HepG2 (cell line): ENCODE data around the gene MRPL42. TPM values are rescaled to one million over a fixed set of nuclear protein-coding genes. Genes with fewer than 3 reads are reported as not detected.
A peak's percentile ranks its signal among the peaks of the same experiment; 100 is the strongest.

Experiments used
- ESRRA ChIP-seq: sonication (generic); formaldehyde crosslinking; IDR thresholded peaks from 2 replicates; pipeline ENCODE4 v1.5.1; 2020; ENCODE audit warnings: mild to moderate bottlenecking, low read depth, missing genetic modification reagents
- FOXO4 ChIP-seq: sonication (generic); formaldehyde crosslinking; conservative IDR thresholded peaks from 2 replicates; pipeline ENCODE4 v1.8.1; 2023; ENCODE audit warnings: missing genetic modification reagents
- GLI4 ChIP-seq: sonication (generic); formaldehyde crosslinking; IDR thresholded peaks from 2 replicates; pipeline ENCODE4 v1.5.1; 2020; ENCODE audit warnings: missing genetic modification reagents, mild to moderate bottlenecking, moderate library complexity, borderline replicate concordance
- HBP1 ChIP-seq: IDR thresholded peaks from 2 replicates; pipeline ENCODE4 v1.6.1; 2016; ENCODE audit warnings: low read depth, control low read depth
- HNF4G ChIP-seq, 2 experiments: sonication (generic) in 1 of 2; formaldehyde crosslinking in 1 of 2; IDR thresholded peaks; 2 replicates each; pipeline versions ENCODE4 v1.4.0 to v1.6.1; 2011 to 2020; ENCODE audit warnings: borderline replicate concordance in 2 of 2, low read depth in 2 of 2, mild to moderate bottlenecking in 2 of 2, low read length in 1 of 2, missing genetic modification reagents in 1 of 2, moderate library complexity in 1 of 2
- KDM4B ChIP-seq: sonication (generic); formaldehyde crosslinking; IDR thresholded peaks from 2 replicates; pipeline ENCODE4 v1.4.0; 2020; ENCODE audit warnings: missing genetic modification reagents
- MEIS1 ChIP-seq: sonication (generic); formaldehyde crosslinking; IDR thresholded peaks from 2 replicates; pipeline ENCODE4 v1.9.0; 2021; ENCODE audit warnings: mild to moderate bottlenecking, missing genetic modification reagents, moderate library complexity, borderline replicate concordance
- NFYC ChIP-seq: IDR thresholded peaks from 2 replicates; pipeline ENCODE4 v1.6.1; 2016; ENCODE audit warnings: missing genetic modification reagents, missing compliant biosample characterization
- RBAK ChIP-seq: sonication (generic); formaldehyde crosslinking; IDR thresholded peaks from 2 replicates; pipeline ENCODE4 v1.5.1; 2020; ENCODE audit warnings: mild to moderate bottlenecking, missing genetic modification reagents
- SNAPC4 ChIP-seq: sonication (generic); formaldehyde crosslinking; IDR thresholded peaks from 2 replicates; pipeline ENCODE4 v1.4.0; 2020; ENCODE audit warnings: mild to moderate bottlenecking, missing genetic modification reagents
- SYNCRIP ChIP-seq: fragments of 200-400 bp; formaldehyde crosslinking; IDR thresholded peaks from 2 replicates; pipeline ENCODE4 v1.6.1; 2018; ENCODE audit warnings: mild to moderate bottlenecking, low read depth, low read length; ENCODE audit not compliant: insufficient read depth
- ZBTB42 ChIP-seq: sonication (generic); formaldehyde crosslinking; IDR thresholded peaks from 2 replicates; pipeline ENCODE4 v1.5.0; 2020; ENCODE audit warnings: mild to moderate bottlenecking, missing genetic modification reagents
- ZNF207 ChIP-seq: fragments of 450-650 bp; IDR thresholded peaks from 2 replicates; pipeline ENCODE4 v1.6.1; 2016; ENCODE audit warnings: antibody characterized with exemption, borderline replicate concordance
- ZNF367 ChIP-seq: sonication (generic); formaldehyde crosslinking; IDR thresholded peaks from 2 replicates; pipeline ENCODE4 v1.4.0; 2020; ENCODE audit warnings: missing genetic modification reagents, borderline replicate concordance
- ZNF44 ChIP-seq: sonication (generic); formaldehyde crosslinking; IDR thresholded peaks from 2 replicates; pipeline ENCODE4 v1.5.1; 2020; ENCODE audit warnings: mild to moderate bottlenecking, missing genetic modification reagents
- ZNF574 ChIP-seq: sonication (generic); formaldehyde crosslinking; IDR thresholded peaks from 2 replicates; pipeline ENCODE4 v1.4.0; 2020; ENCODE audit warnings: missing genetic modification reagents
- ZSCAN20 ChIP-seq: sonication (generic); formaldehyde crosslinking; IDR thresholded peaks from 2 replicates; pipeline ENCODE4 v1.4.0; 2020; ENCODE audit warnings: missing genetic modification reagents, mild to moderate bottlenecking, borderline replicate concordance
- ZSCAN29 ChIP-seq: sonication (generic); formaldehyde crosslinking; conservative IDR thresholded peaks from 2 replicates; pipeline ENCODE4 v1.4.0; 2020; ENCODE audit warnings: mild to moderate bottlenecking, missing genetic modification reagents
- polyA plus RNA-seq, 8 experiments: library from polyadenylated mRNA; depleted of rRNA in 3 of 8; stranded (reverse) in 7 of 8; unstranded in 1 of 8; fragments of >200 nt; fragmentation: Illumina TruSeq in 4 of 8; extraction: Trizol in 4 of 8; gene quantifications; 2 replicates each; pipeline versions ENCODE4 v1.2.1 to v1.2.3, GENCODE V29; 2011 to 2016; ENCODE audit warnings: low read depth in 4 of 8, missing spikeins in 1 of 8, mixed read lengths in 1 of 8; ENCODE audit not compliant: insufficient read depth in 1 of 8
- total RNA-seq, 5 experiments: library from RNA; depleted of rRNA; stranded (reverse); fragments of >200 nt; fragmentation: Illumina TruSeq; extraction: Trizol; gene quantifications; 2 replicates each; pipeline ENCODE4 v1.2.3, GENCODE V29; 2016; ENCODE audit warnings: low read depth in 1 of 5

Gene MRPL42
- total and polyA plus RNA-seq, 2 of the 13 experiments (the other 11 are each of a cell fraction or from before 2014, with no cell fraction given): 93.3 to 148 TPM

- TF ChIP-seq SYNCRIP (no peak), ZSCAN29 (CRISPR knock-in tag) (no peak), ZNF367 (CRISPR knock-in tag) (no peak), NFYC (CRISPR knock-in tag) (no peak), MEIS1 (no peak), ZNF574 (CRISPR knock-in tag) (peak; percentile 95), FOXO4 (CRISPR knock-in tag) (no peak), ZNF44 (CRISPR knock-in tag) (peak; percentile 67; the same call in 1 of the 2 replicates), RBAK (CRISPR knock-in tag) (no peak), HBP1 (CRISPR knock-in tag) (no peak), GLI4 (peak; percentile 61; the same call in 1 of the 2 replicates), SNAPC4 (CRISPR knock-in tag) (no peak), KDM4B (CRISPR knock-in tag) (no peak), HNF4G (IDR thresholded peaks at IDR 0.05; ENCODE audit: borderline replicate concordance, low read depth, low read length) (0 out of 2 replicates have a peak, but pooled peaks have one; percentile 51), HNF4G (CRISPR knock-in tag; IDR thresholded peaks at IDR 0.05; ENCODE audit: borderline replicate concordance, low read depth) (no peak), ZBTB42 (CRISPR knock-in tag) (no peak), ESRRA (CRISPR knock-in tag) (no peak), ZNF207 (no peak), ZSCAN20 (CRISPR knock-in tag) (no peak)
Measured at GRCh38 chr12:93467351-93468007, at the start of gene MRPL42 (continued).
